Jurkat, Clone E6-1 (cell line): Measurements from ENCODE around the gene SH3PXD2A.

Experiments
- DNase-seq: peaks from one replicate; pipeline ENCODE4 v3.0.0-alpha.2; 2011; ENCODE audit warnings: low read depth, low spot score
- H3K4me3 ChIP-seq: 2 replicates; pipeline ENCODE4 v1.5.1; 2011; ENCODE audit warnings: mild to moderate bottlenecking, low read length, control low read depth, moderate library complexity

SH3PXD2A gene

GRCh38 chr10:103652599-103653281 is 202.6 kb downstream of the SH3PXD2A start:
- H3K4me3 ChIP-seq, result no peak overlapping the region
- no peak for DNase-seq

GRCh38 chr10:103651783-103652476 is 203.4 kb downstream of the SH3PXD2A start:
- no peak overlapping the region for H3K4me3 ChIP-seq
- no peak for DNase-seq

GRCh38 chr10:103651333-103651732 is 204.0 kb downstream of the SH3PXD2A start:
- no peak overlapping the region for H3K4me3 ChIP-seq
- DNase-seq, result no peak

GRCh38 chr10:103649654-103650423 is 205.5 kb downstream of the SH3PXD2A start:
- DNase-seq, result no peak
- no peak overlapping the region for H3K4me3 ChIP-seq

GRCh38 chr10:103648636-103649532 is 206.5 kb downstream of the SH3PXD2A start:
- H3K4me3 ChIP-seq, result no peak overlapping the region
- DNase-seq, result no peak

GRCh38 chr10:103648251-103648635 is 207.1 kb downstream of the SH3PXD2A start:
- no peak for DNase-seq

GRCh38 chr10:103646304-103646703 is 209.1 kb downstream of the SH3PXD2A start:
- DNase-seq, result no peak
- H3K4me3 ChIP-seq, result no peak overlapping the region

More at GRCh38 chr10:103648251-103648635, 207.1 kb downstream of the SH3PXD2A start:
- H3K4me3 ChIP-seq, result no peak overlapping the region

- H3K4me3 ChIP-seq, result no peak overlapping the region
- DNase-seq, result no peak
These were observed 210.0 kb downstream of the SH3PXD2A start for GRCh38 chr10:103645141-103646054.

- H3K4me3 ChIP-seq, result no peak overlapping the region
- DNase-seq, result no peak
These were observed 212.0 kb downstream of the SH3PXD2A start for GRCh38 chr10:103643381-103643780.

GRCh38 chr10:103641326-103641725 is 214.1 kb downstream of the SH3PXD2A start:
- no peak overlapping the region for H3K4me3 ChIP-seq
- DNase-seq, result no peak

GRCh38 chr10:103640436-103641181 is 214.8 kb downstream of the SH3PXD2A start:
- DNase-seq, result no peak
- H3K4me3 ChIP-seq, result no peak overlapping the region

- no peak for DNase-seq
- no peak overlapping the region for H3K4me3 ChIP-seq
These were observed 216.4 kb downstream of the SH3PXD2A start for GRCh38 chr10:103638948-103639347.

- no peak for DNase-seq
- no peak overlapping the region for H3K4me3 ChIP-seq
These were observed 217.3 kb downstream of the SH3PXD2A start for GRCh38 chr10:103637927-103638557.

- H3K4me3 ChIP-seq, result no peak overlapping the region
- no peak for DNase-seq
These were observed 218.4 kb downstream of the SH3PXD2A start for GRCh38 chr10:103637011-103637410.

GRCh38 chr10:103636492-103636891 is 218.9 kb downstream of the SH3PXD2A start:
- DNase-seq, result no peak
- H3K4me3 ChIP-seq, result no peak overlapping the region

- DNase-seq, result no peak
- H3K4me3 ChIP-seq, result no peak overlapping the region
These were observed 219.8 kb downstream of the SH3PXD2A start for GRCh38 chr10:103635580-103635979.

- DNase-seq, result no peak
These were observed 221.5 kb downstream of the SH3PXD2A start for GRCh38 chr10:103633846-103634245.

More at GRCh38 chr10:103633846-103634245, 221.5 kb downstream of the SH3PXD2A start:
- H3K4me3 ChIP-seq, result no peak overlapping the region
